Ishikawa (cell line): Measurements from ENCODE around the gene TFIP11.

Source experiments
- CEBPB ChIP-seq: IDR thresholded peaks from 2 replicates; pipeline ENCODE4 v1.6.1; 2012
- CREB1 ChIP-seq: IDR thresholded peaks from 2 replicates; pipeline ENCODE4 v1.6.1; 2012; ENCODE audit warnings: low read depth
- EGR1 ChIP-seq: IDR thresholded peaks from 2 replicates; pipeline ENCODE4 v1.6.1; 2012
- EP300 ChIP-seq: IDR thresholded peaks from 2 replicates; pipeline ENCODE4 v1.6.1; 2012; ENCODE audit warnings: borderline replicate concordance
- FOXM1 ChIP-seq: IDR thresholded peaks from 2 replicates; pipeline ENCODE4 v1.6.1; 2012; ENCODE audit warnings: low read depth, borderline replicate concordance
- MAX ChIP-seq: IDR thresholded peaks from 2 replicates; pipeline ENCODE4 v1.6.1; 2012
- NFIC ChIP-seq: IDR thresholded peaks from 2 replicates; pipeline ENCODE4 v1.6.1; 2012
- RAD21 ChIP-seq: IDR thresholded peaks from 2 replicates; pipeline ENCODE4 v1.6.1; 2012; ENCODE audit warnings: low read depth
- REST ChIP-seq: IDR thresholded peaks from 2 replicates; pipeline ENCODE4 v1.6.1; 2012; ENCODE audit warnings: low read depth, mild to moderate bottlenecking
- TAF1 ChIP-seq: IDR thresholded peaks from 2 replicates; pipeline ENCODE4 v1.6.1; 2012; ENCODE audit warnings: low read depth, mild to moderate bottlenecking
- TCF12 ChIP-seq: IDR thresholded peaks from 2 replicates; pipeline ENCODE4 v1.6.1; 2012; ENCODE audit warnings: low read depth
- TEAD4 ChIP-seq: IDR thresholded peaks from 2 replicates; pipeline ENCODE4 v1.6.1; 2012
- USF1 ChIP-seq: IDR thresholded peaks from 2 replicates; pipeline ENCODE4 v1.6.1; 2012
- YY1 ChIP-seq: IDR thresholded peaks from 2 replicates; pipeline ENCODE4 v1.6.1; 2012; ENCODE audit warnings: low read depth
- ZBTB7A ChIP-seq: IDR thresholded peaks from 2 replicates; pipeline ENCODE4 v1.6.1; 2012; ENCODE audit warnings: low read depth

Gene TFIP11

GRCh38 chr22:26552466-26552865, 40.2 kb upstream of the TFIP11 start:
- TF ChIP-seq NFIC: no peak
- TF ChIP-seq MAX: no peak
- no peak for TF ChIP-seq YY1
- no peak for TF ChIP-seq ZBTB7A
- no peak for TF ChIP-seq RAD21
- no peak for TF ChIP-seq EGR1
- no peak for TF ChIP-seq REST
- TF ChIP-seq EP300: no peak
- TF ChIP-seq TCF12: no peak
- no peak for TF ChIP-seq CEBPB
- TF ChIP-seq TEAD4: no peak
- no peak for TF ChIP-seq USF1
- no peak for TF ChIP-seq CREB1
- no peak for TF ChIP-seq FOXM1

- TF ChIP-seq REST: no peak
Measured at GRCh38 chr22:26551568-26551967, 39.3 kb upstream of the TFIP11 start.

GRCh38 chr22:26550498-26551033, 38.3 kb upstream of the TFIP11 start:
- TF ChIP-seq ZBTB7A (peak; percentile 37; the same call in 1 of the 2 replicates), NFIC (peak; percentile 86), YY1 (0 out of 2 replicates have a peak, but pooled peaks have one; percentile 47), MAX (peak; percentile 87), TCF12 (peak; percentile 83), CEBPB (no peak), USF1 (peak; percentile 90), EP300 (peak; percentile 66; the same call in 1 of the 2 replicates), FOXM1 (0 out of 2 replicates have a peak, but pooled peaks have one; percentile 35), RAD21 (0 out of 2 replicates have a peak, but pooled peaks have one; percentile 4), CREB1 (no peak), EGR1 (no peak), TEAD4 (no peak), REST (no peak), TAF1 (no peak)

GRCh38 chr22:26549902-26550497, 37.7 kb upstream of the TFIP11 start:
- TF ChIP-seq TCF12 (no peak), USF1 (no peak), CREB1 (no peak), EGR1 (no peak), YY1 (no peak), CEBPB (no peak), ZBTB7A (no peak), FOXM1 (no peak), EP300 (no peak)
